ENCODE data around the gene ZNF507.

The ZNF507 gene

DNA sequence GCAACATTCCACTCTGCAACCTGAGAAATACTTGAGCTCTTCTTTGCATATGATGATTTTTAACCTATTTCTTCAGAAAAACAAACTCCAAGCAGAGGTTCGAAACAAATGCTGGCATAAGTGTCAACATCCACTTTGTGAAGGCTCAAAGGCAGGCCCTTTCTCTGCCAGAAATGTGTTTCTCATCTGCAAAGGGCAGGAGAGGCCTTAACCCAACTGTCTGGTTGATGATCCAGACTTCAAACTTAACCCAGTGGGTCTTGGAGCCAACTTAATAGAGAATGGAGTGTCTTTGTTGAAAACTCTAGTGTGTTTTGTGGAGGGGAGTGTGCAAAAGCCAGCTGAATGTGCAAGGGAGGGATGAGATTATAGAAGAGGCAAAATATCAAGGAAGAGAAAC, 28.3 kb upstream of the ZNF507 start:
- Histone ChIP-seq H3K36me3 (ENCODE audit: insufficient read depth, low read length) (no peaks in the 10 kb centered on the region), H3K9me3 (ENCODE audit: insufficient read depth, low read depth, low read length) (no peaks in the 10 kb centered on the region), H3K27me3 (ENCODE audit: insufficient read depth, low read length) (no peaks in the 10 kb centered on the region), H3K27ac (ENCODE audit: low read depth, low read length) (peak overlapping the region; percentile 53; the same call in 1 of the 2 replicates), H3K9ac (ENCODE audit: low read depth, low read length) (no peak overlapping the region), H3K4me1 (ENCODE audit: insufficient read depth, low read length) (peaks cover 26% of the 10 kb centered on the region), H3K4me3 (ENCODE audit: low read length) (no peak overlapping the region)
- 78% methylated on average over 1 of the region's 1 CpG for WGBS

DNA sequence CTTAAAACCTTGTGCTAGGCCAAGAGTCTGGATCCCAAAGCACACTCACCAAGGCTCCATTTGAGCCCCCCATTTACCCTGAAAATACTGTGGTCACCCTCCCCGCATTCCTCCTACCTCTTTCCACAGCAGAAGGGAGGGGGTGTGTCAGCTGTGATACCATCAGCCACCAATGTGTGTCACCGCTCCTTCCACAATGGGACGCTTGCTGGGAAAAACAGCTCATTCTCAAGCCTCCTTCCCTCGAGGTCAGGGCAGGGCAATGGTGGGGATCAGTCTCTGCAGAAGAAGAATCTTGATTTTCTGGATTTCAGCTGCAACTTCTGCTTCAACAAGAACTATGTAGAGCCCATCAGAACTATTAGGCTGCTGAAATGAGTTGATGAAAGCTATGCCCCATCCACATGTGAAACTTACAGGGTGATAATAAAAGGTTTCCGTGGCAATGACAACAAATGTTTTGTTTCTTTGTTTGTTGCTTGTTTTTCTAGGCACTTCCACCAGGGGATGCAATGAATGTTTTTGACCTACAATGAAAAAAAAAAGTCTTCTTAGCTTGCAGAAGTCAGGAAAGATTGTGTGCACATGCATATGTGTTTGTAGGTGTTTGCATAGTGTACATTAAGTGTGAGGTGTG, 26.4 kb upstream of the ZNF507 start:
- Histone ChIP-seq H3K4me3 (ENCODE audit: low read length) (no peak overlapping the region), H3K36me3 (ENCODE audit: insufficient read depth, low read length) (no peaks in the 10 kb centered on the region), H3K4me1 (ENCODE audit: insufficient read depth, low read length) (peaks cover 19% of the 10 kb centered on the region), H3K27me3 (ENCODE audit: insufficient read depth, low read length) (no peaks in the 10 kb centered on the region), H3K9ac (ENCODE audit: low read depth, low read length) (peak overlapping the region; percentile 45; the same call in 1 of the 2 replicates), H3K9me3 (ENCODE audit: insufficient read depth, low read depth, low read length) (no peaks in the 10 kb centered on the region), H3K27ac (ENCODE audit: low read depth, low read length) (no peak overlapping the region)
- WGBS: 42% methylated on average over 5 of the region's 5 CpGs

DNA sequence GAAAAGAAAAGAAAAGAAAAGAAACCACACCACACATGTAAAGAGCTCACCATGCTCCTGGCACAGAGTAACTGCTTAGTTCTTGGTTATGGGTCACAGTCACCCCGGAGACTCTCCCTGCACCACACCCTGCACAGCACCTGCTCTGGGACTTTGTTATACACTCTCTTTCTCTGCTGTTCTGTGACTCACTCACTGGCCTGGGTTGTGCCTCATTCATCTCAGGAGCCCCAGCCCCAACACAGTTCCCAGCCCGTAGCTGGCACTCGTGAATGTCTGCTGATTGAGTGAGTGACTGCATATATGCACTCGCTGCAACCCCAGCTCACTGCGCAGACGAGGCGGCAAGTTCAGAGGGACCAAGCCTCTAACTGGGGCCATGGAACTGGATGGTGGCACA, 22.9 kb upstream of the ZNF507 start:
- Histone ChIP-seq H3K9ac (ENCODE audit: low read depth, low read length) (no peak overlapping the region), H3K4me3 (ENCODE audit: low read length) (no peak overlapping the region), H3K27ac (ENCODE audit: low read depth, low read length) (no peak overlapping the region), H3K36me3 (ENCODE audit: insufficient read depth, low read length) (no peaks in the 10 kb centered on the region), H3K9me3 (ENCODE audit: insufficient read depth, low read depth, low read length) (no peaks in the 10 kb centered on the region), H3K4me1 (ENCODE audit: insufficient read depth, low read length) (peaks cover 6% of the 10 kb centered on the region; the same call in 1 of the 2 replicates), H3K27me3 (ENCODE audit: insufficient read depth, low read length) (no peaks in the 10 kb centered on the region)
- WGBS: 91% methylated on average over 7 of the region's 7 CpGs

DNA sequence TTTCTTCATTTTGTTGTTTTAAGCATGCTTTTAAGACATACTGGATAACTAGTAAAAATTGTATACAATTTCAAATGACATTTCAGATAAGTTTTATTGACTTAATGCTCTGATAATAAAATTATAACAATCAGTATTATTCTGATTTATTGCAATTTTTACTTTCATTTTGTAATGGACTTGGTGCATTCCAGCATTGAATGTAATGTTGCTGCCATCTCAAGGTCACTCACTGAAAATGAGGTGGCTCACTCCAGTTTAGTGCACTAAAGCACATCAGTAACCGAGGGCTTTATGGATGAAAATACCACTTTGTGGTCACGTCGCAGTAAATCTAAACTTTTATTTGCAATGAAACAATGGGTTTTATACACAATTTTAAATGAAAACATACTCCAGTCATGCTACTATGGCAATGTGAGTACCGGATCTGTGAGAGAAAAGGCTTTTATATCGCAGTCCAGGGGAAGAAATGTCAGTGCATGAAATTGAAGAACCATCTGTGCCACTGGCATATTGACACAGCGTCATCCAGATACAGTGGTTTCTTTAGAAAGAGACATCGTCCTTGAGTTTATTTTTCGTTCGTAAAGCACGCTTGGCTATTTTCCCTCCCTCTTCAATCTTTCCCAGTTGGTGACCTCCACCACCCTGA, 20.7 kb upstream of the ZNF507 start:
- no peaks in the 10 kb centered on the region for H3K9me3 ChIP-seq (ENCODE audit: insufficient read depth, low read depth, low read length)
- H3K4me3 ChIP-seq (ENCODE audit: low read length): no peak overlapping the region
- H3K27me3 ChIP-seq (ENCODE audit: insufficient read depth, low read length): no peaks in the 10 kb centered on the region
- H3K27ac ChIP-seq (ENCODE audit: low read depth, low read length): no peak overlapping the region
- H3K9ac ChIP-seq (ENCODE audit: low read depth, low read length): no peak overlapping the region
- H3K4me1 ChIP-seq (ENCODE audit: insufficient read depth, low read length): no peaks in the 10 kb centered on the region
- no peaks in the 10 kb centered on the region for H3K36me3 ChIP-seq (ENCODE audit: insufficient read depth, low read length)
- WGBS: 95% methylated on average over 10 of the region's 10 CpGs

DNA sequence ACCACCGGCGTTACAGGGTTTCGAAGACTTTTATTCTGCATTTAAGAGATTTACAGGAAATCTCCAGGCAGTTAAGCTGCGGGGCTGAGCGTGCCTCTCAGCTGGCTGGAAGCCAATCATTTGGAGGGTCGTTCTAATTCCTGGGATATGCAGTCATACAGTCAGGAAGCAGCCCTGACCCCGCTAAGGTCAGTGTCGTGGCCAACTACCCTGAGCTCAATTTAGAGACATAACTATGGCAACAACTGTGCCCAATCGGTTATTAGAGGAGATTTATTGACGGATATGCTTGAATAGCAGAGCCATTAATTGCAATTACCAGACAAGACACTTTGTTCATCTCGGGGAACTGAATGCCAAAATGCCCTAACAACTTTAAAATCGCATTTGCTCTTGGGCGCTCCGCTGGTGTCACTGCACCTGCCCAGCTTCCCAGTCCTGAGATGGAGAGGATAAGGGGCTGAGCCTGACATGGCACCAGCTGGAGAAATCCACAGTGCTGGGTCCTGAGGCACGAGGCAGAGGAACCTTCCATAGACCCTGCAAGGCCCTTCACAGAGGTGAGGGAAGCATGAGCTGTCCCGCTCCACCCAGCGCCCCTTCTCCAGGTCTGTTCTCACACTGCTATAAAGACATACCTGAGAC, 15.1 kb upstream of the ZNF507 start:
- Histone ChIP-seq H3K9ac (ENCODE audit: low read depth, low read length) (no peak overlapping the region), H3K4me1 (ENCODE audit: insufficient read depth, low read length) (no peaks in the 10 kb centered on the region), H3K9me3 (ENCODE audit: insufficient read depth, low read depth, low read length) (no peaks in the 10 kb centered on the region), H3K4me3 (ENCODE audit: low read length) (no peak overlapping the region), H3K27me3 (ENCODE audit: insufficient read depth, low read length) (no peaks in the 10 kb centered on the region), H3K36me3 (ENCODE audit: insufficient read depth, low read length) (no peaks in the 10 kb centered on the region), H3K27ac (ENCODE audit: low read depth, low read length) (no peak overlapping the region)
- 91% methylated on average over 17 of the region's 17 CpGs for WGBS

DNA sequence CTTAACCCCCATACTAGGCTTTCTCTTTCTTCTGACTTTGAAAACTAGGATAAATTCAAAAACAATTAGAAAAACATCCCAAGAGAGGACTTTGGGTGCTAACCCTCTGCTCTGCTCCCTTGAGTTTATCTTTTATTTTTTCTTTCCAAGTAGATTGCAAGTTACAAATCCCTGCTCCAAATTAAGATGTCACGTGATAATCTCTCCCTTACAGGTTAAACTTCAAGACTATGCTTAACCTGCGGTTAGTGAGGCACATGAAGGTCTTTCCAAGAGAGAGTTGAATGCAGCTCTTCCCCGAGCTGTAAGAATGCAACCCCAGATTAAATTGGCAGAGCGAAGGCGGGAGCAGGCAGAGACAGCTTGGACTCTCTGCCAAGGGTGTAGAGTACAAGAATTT, 12.2 kb upstream of the ZNF507 start:
- Histone ChIP-seq H3K4me3 (ENCODE audit: low read length) (no peak overlapping the region), H3K27me3 (ENCODE audit: insufficient read depth, low read length) (no peaks in the 10 kb centered on the region), H3K4me1 (ENCODE audit: insufficient read depth, low read length) (no peaks in the 10 kb centered on the region), H3K9ac (ENCODE audit: low read depth, low read length) (no peak overlapping the region), H3K36me3 (ENCODE audit: insufficient read depth, low read length) (no peaks in the 10 kb centered on the region), H3K27ac (ENCODE audit: low read depth, low read length) (no peak overlapping the region), H3K9me3 (ENCODE audit: insufficient read depth, low read depth, low read length) (no peaks in the 10 kb centered on the region)
- 95% methylated on average over 5 of the region's 5 CpGs for WGBS

DNA sequence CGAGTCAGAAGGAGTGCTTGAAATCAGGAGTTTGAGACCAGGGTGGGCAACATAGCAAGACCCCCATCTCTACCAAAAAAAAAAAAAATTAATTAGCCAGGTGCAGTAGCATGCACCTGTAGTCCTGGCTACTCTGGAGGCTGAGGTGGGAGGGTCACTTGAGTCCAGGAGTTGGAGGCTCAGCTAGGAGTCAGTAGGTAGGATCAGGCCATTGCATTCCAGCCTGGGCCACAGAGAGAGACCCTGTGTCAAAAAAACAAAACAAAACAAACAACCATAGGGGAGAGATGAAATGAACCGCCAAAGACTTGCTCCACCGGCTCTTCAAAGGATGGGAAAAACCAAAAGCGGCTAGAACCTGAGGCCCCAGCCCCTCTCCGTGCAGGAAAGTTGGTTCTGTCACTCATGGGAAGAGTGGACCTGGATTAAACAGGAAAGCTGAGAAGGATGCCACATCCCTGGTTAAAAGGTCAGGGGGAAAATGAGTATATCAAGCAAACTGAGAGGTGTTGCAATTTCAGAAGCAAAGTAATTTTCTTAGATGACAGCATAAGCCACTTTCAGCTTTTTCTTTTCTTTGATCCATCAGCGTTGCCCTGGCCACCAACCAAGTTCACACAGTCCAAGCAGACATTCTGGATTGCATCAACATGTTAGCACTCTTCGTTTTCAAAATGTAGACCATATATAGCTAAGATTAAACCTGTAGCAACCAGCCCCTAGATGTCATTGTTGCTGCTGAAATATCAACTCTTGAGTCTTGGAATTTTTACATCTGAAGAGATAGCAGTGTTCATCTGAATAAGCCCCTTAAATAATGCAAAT, 8.9 kb upstream of the ZNF507 start:
- Histone ChIP-seq H3K27ac (ENCODE audit: low read depth, low read length) (no peak overlapping the region), H3K27me3 (ENCODE audit: insufficient read depth, low read length) (no peaks in the 10 kb centered on the region), H3K9ac (ENCODE audit: low read depth, low read length) (no peak overlapping the region), H3K36me3 (ENCODE audit: insufficient read depth, low read length) (no peaks in the 10 kb centered on the region), H3K4me3 (ENCODE audit: low read length) (no peak overlapping the region), H3K4me1 (ENCODE audit: insufficient read depth, low read length) (no peaks in the 10 kb centered on the region), H3K9me3 (ENCODE audit: insufficient read depth, low read depth, low read length) (no peaks in the 10 kb centered on the region)
- WGBS: 91% methylated on average over 7 of the region's 7 CpGs

DNA sequence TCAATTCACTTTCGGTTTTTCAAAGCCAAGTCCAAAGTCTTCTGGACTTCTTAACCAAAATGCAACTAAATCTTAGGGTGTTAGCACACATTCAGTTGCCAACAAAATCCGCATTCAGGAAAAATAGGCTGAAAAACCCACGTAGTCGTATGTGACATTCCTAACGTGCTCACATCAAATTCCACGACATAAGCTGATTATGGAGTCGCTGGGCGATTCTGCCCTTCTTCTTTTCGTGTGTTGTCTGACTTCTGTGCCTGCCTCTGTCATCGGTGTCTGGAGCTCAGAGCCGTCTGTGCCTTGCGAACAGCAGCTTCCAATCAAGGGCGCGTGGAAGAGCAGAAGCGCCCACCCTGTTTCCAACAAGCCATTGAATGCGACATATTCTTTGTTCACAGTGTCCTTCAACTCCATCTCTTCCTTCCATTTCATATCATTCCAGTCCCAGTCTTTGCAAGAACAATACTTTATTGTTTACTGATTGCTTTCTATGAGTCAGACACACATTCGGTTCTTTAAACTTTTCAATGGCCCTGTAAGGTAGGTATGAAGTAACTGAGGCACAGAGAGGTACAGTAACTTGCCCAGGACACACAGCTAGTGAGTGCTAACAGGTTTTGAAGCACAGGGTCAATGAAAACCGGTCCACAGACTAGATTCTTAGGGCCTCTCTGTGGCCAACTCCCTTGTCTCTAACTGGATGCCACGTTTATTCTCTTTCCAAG, 8.2 kb upstream of the ZNF507 start:
- Histone ChIP-seq H3K36me3 (ENCODE audit: insufficient read depth, low read length) (no peaks in the 10 kb centered on the region), H3K4me3 (ENCODE audit: low read length) (no peak overlapping the region), H3K9me3 (ENCODE audit: insufficient read depth, low read depth, low read length) (no peaks in the 10 kb centered on the region), H3K27me3 (ENCODE audit: insufficient read depth, low read length) (no peaks in the 10 kb centered on the region), H3K4me1 (ENCODE audit: insufficient read depth, low read length) (no peaks in the 10 kb centered on the region), H3K27ac (ENCODE audit: low read depth, low read length) (no peak overlapping the region), H3K9ac (ENCODE audit: low read depth, low read length) (no peak overlapping the region)
- 91% methylated on average over 19 of the region's 19 CpGs for WGBS

DNA sequence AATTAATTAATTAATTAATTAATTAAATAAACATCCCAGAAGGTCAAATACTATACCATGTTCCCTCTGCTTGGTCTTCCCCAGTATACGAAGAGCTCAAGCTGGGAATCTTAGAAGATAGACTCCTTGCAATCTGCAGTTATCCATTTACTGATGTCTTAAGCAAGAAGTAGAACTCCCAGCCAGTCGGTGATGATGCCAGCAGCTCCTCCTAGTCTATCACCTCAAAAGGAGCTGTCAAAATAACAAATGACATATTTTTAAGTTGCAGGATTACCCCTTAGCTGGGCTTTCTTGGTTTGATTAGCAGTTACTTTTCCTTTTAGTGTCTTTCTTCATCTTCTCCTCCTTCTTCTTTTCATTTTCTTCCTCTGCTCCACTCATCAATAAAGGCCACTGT, 6.0 kb upstream of the ZNF507 start:
- Histone ChIP-seq H3K36me3 (ENCODE audit: insufficient read depth, low read length) (no peaks in the 10 kb centered on the region), H3K9ac (ENCODE audit: low read depth, low read length) (no peak overlapping the region), H3K9me3 (ENCODE audit: insufficient read depth, low read depth, low read length) (no peaks in the 10 kb centered on the region), H3K4me1 (ENCODE audit: insufficient read depth, low read length) (no peaks in the 10 kb centered on the region), H3K27me3 (ENCODE audit: insufficient read depth, low read length) (no peaks in the 10 kb centered on the region), H3K27ac (ENCODE audit: low read depth, low read length) (no peak overlapping the region), H3K4me3 (ENCODE audit: low read length) (no peak overlapping the region)
- WGBS: 91% methylated on average over 2 of the region's 2 CpGs

DNA sequence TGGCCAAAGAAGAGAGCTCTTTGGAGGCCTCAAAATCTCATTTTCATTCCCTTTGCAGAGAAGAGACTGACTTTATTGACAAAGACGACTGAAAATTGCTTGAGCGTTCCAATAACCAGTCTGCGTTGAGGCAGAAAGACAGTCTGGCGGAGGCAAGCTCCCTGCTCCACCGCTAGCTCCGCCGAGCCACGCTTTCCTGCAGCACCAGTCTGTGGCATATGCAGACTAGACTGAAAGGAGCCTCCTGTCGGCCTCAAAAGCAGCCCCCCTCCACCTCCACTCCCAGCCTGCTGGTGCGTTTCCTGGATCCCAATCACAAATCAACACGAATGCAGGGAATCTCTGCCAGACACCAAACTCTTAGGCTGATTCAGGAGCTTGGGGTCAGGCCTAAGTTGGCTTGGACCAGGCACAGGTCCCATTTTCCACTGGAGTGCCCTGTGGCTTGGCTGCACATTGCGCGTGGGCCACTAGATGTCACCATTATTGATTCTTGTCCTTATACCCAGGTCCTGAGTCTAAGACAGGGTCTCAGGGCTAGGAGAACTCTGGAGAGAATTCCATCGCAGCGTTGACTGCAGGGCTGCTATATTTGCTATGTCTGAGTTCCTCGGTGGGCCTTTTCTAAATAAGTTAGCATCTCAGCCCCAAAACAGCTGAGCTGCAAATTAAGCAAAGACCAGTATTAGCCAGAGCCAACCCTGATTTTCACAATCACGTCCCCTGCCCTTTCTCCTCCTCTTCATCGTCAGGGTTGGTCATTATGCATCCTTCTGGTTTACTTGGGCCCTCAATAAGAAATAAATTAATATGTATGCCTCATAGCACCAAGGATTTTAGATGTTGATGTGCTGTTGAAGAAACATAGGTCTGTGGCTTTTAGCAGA, 5.2 kb upstream of the ZNF507 start:
- Histone ChIP-seq H3K27me3 (ENCODE audit: insufficient read depth, low read length) (no peaks in the 10 kb centered on the region), H3K9me3 (ENCODE audit: insufficient read depth, low read depth, low read length) (no peaks in the 10 kb centered on the region), H3K4me3 (ENCODE audit: low read length) (no peak overlapping the region), H3K4me1 (ENCODE audit: insufficient read depth, low read length) (no peaks in the 10 kb centered on the region), H3K27ac (ENCODE audit: low read depth, low read length) (no peak overlapping the region), H3K36me3 (ENCODE audit: insufficient read depth, low read length) (no peaks in the 10 kb centered on the region), H3K9ac (ENCODE audit: low read depth, low read length) (no peak overlapping the region)
- WGBS: 78% methylated on average over 18 of the region's 18 CpGs
